ENCODE results near the gene VGLL4. TPM values are rescaled to one million over a fixed set of nuclear protein-coding genes. Genes with fewer than 3 reads are reported as not detected.

VGLL4 gene
- total RNA-seq, 1 donor from 2014 or later = 26.2 TPM

DNA sequence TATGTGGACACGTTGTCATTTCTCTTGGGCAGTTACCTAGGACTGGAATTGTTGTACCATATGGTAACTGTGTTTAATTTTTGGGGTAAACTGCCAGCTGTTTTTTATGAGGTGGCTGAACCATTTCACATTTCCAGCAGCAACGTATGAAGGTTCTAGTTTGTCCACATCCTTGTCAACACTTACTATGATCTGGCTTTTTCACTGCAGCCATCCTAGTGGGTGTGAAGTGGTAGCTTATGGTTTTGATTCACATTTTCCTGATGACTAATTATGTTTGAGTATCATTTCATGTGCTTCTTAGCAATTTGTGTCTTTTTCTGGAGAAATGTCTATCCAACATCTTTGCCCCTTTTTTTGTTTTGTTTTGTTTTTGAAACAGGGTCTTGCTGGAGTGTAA, 96.2 kb downstream of the VGLL4 start:
- intact Hi-C loops (cut with micrococcal nuclease) = no loop called here
- ATAC-seq (no peak), DNase-seq (no peak)

DNA sequence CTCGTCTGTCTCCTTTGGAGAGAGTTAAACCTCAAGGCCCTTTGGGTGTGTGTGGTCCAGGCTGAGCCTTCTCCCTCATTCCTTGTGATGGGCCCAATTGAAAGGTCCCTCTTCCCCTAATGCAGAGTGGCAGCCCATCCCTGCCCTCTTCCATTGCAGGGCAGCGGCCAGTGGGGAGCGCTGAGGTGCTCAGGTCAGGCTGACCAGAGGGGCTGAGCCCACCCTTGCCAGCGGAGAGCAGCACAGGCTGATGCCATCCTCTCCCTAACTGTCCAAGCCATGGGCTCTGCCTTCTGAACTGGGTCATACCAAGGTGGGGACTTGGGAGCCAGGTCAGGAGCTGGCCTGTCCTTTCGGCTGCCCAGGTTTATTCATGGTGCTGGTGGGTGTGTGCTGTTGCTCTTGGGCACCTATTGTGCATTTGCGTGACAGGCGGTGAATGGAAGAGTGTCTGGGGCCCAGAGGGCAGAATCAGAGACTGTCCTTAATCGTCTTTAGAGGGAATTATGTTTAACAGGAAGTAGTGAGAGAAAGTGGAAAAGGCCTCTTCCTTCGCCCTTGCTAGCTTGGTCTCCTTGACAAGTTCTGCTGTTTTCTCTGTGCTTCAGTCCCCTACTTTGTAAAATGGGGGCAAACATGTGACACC, 96.9 kb downstream of the VGLL4 start:
- no peak for DNase-seq
- no peak for ATAC-seq
- intact Hi-C loops (cut with micrococcal nuclease) = no loop called here

- intact Hi-C loops (cut with micrococcal nuclease) = no loop called here
- peak; percentile 45 for DNase-seq
These were observed 98.4 kb downstream of the VGLL4 start for GRCh38 chr3:11545186-11545851.

GRCh38 chr3:11544412-11545181, 99.1 kb downstream of the VGLL4 start:
- intact Hi-C loops (cut with micrococcal nuclease) = no loop called here
- DNase-seq (peak; percentile 61), ATAC-seq (peak; percentile 67)

More at GRCh38 chr3:11545186-11545851, 98.4 kb downstream of the VGLL4 start:
- ATAC-seq = peak; percentile 60

DNA sequence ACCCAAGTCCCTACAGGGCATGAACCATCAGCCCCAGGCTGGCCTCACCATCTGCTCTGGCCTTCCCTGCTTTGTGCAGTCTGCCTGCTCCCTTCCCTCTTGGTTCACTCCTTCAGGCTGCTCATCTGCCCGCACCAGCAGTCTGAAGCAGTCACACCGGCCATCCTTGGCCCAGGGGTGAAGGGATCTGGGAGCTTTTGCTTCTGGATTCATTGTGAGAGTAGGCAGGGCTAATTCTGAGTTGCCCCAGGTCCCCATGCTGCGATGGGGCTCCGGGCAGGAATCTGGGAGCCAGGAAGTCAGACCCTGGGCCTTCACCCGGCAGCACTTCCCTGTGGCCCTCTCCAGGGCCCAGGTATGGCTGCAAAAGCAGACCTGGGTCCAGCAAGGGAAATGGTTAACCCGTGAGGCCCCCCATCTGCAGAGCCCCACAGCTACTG, 99.7 kb downstream of the VGLL4 start:
- intact Hi-C loops (cut with micrococcal nuclease) = no loop called here
- DNase-seq = no peak

DNA sequence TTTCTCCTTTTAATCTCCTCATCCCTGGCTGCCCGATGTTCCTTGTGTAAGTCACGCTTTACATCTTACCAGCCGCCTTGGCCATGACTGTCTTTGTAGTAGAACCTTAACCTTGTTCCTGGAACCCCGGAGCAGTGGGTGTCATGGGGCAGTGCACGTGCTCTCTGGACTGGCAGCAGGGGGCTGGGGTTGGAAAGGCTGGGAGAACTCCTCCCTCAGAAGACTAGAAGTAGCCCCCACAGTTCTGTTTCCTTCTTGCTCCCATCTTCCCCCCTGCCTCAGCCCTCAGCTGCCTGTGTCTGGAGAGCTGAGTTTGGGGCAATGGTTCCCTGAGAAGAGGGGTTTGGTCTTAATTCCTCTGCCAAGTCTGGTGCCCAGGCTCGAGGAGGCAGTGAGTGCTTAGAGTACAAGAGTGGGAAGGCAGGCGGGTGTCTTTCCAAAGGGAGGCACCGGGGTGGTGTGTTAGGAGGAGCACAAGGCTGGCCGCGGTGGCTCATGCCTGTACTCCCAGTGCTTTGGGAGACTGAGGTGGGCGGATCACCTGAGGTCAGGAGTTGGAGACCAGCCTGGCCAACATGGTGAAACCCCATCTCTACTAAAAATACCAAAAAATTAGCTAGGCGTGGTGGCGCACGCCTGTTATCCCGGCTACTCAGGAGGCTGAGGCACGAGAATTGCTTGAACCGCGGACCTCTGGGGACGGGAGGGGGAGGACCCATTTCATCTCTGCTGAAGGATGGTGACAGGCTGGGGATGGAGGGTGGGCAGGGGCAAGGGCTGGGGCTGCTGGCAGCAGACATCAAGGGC, 100.4 kb downstream of the VGLL4 start:
- intact Hi-C loops (cut with micrococcal nuclease) = no loop called here
- DNase-seq = no peak
- no peak for ATAC-seq

More for the DNA sequence above, 99.7 kb downstream of the VGLL4 start:
- ATAC-seq = no peak

GRCh38 chr3:11542551-11542950, 101.2 kb downstream of the VGLL4 start:
- no peak for ATAC-seq
- no peak for DNase-seq
- intact Hi-C loops (cut with micrococcal nuclease) = no loop called here

GRCh38 chr3:11541321-11542303, 102.1 kb downstream of the VGLL4 start:
- no peak for DNase-seq
- ATAC-seq = no peak
- intact Hi-C loops (cut with micrococcal nuclease) = no loop called here

DNA sequence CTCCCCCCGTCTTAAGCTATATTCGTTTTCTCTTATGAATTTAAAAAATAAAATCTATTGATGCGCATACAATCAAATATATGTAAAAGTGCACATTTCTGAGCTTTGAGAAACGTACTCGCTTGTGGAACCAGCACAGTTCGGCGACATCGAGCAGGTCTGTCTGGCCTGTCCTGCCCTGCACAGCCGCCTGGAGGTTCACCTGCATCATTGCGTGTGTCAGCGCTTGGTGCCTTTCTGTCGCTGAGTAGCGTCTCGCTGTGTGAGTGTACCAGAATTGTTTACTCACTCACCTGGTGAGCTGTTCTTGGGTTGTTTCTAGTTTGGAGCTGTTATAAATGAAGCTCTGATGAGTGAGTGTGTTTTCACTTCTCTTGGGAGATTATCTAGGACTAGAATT, 104.0 kb downstream of the VGLL4 start:
- no peak for DNase-seq
- intact Hi-C loops (cut with micrococcal nuclease) = loop anchor here (10.0 kb wide), 1 partner anchor 155 kb away; no protein-coding TSS in a partner anchor
- no peak for ATAC-seq

DNA sequence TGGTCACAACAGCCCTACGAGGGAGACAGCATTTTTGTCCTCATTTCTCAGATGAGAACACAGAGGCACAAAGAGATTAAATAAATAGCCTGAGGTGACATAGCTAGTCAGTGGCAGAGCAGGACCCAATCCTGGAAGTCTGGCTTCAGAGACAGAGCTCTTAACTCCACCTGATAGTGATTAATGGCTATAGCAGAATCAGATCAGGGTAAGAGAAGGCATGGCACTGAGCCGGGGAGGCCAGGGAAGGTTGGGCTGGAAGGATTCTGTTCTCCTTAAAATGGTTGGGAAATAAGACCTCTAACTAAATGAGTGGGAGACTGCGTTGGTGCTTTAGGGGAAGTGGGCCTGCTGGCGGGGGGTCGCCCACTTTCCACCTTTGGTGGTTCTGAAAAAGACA, 104.5 kb downstream of the VGLL4 start:
- DNase-seq = no peak
- no peak for ATAC-seq
- intact Hi-C loops (cut with micrococcal nuclease) = loop anchor here (10.0 kb wide), 1 partner anchor 154 kb away; no protein-coding TSS in a partner anchor

DNA sequence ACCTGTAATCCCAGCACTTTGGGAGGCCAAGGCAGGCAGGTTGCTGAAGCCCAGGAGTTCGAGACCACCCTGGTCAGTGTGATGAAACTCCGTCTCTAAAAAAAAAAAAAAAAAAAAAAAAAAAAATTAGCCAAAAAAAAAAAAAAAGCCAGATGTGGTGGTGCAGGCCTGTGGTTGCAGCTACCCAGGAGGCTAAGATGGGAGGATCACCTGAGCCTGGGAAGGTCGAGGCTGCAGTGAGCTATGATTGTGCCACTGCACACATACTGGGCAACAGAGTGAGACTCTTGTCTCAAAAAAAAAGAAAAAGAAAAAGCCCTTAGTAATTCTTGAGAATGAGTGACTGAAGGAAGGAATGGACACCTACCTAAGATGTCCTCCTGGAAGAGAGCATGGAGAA, 105.1 kb downstream of the VGLL4 start:
- intact Hi-C loops (cut with micrococcal nuclease) = loop anchor here (10.0 kb wide), 1 partner anchor 154 kb away; no protein-coding TSS in a partner anchor
- ATAC-seq (no peak), DNase-seq (no peak)

DNA sequence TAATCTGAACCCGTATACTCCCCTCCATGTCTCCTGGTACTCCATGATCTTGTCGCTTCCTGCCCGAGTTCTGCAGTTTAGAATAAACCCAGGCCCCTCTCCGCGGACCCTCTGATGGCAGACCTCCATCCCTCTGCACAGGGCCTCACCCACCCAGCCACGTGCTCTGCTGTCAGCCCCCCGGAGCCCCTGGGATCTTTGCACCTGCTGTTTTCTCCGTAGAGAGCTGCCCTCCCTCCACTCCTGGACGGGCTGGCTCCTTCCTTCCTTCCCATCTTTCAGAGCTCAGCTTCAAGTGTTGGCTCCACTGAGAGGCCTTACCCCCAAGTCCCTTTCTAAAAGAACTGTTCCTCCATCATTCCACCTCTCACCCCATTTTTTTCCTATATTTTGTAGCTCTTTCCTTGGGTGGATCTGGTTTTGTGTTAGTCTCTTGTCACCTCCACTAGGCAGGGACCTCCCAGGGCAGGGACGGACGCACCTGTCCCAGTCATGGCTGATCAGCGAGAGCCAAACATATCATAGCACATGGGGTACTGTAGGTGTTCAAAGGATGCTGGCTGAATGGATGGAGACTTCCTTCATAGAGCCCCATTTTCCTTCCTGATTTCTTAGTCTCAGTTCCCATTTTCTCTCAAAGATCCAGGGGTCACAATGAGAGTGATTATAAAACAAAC, 106.6 kb downstream of the VGLL4 start:
- DNase-seq (no peak), ATAC-seq (no peak)
- intact Hi-C loops (cut with micrococcal nuclease) = loop anchor here (10.0 kb wide), 1 partner anchor 152 kb away; no protein-coding TSS in a partner anchor

- intact Hi-C loops (cut with micrococcal nuclease) = loop anchor here (10.0 kb wide), 1 partner anchor 152 kb away; no protein-coding TSS in a partner anchor
- ATAC-seq (no peak), DNase-seq (no peak)
These were observed 107.4 kb downstream of the VGLL4 start for GRCh38 chr3:11536132-11536935.

DNA sequence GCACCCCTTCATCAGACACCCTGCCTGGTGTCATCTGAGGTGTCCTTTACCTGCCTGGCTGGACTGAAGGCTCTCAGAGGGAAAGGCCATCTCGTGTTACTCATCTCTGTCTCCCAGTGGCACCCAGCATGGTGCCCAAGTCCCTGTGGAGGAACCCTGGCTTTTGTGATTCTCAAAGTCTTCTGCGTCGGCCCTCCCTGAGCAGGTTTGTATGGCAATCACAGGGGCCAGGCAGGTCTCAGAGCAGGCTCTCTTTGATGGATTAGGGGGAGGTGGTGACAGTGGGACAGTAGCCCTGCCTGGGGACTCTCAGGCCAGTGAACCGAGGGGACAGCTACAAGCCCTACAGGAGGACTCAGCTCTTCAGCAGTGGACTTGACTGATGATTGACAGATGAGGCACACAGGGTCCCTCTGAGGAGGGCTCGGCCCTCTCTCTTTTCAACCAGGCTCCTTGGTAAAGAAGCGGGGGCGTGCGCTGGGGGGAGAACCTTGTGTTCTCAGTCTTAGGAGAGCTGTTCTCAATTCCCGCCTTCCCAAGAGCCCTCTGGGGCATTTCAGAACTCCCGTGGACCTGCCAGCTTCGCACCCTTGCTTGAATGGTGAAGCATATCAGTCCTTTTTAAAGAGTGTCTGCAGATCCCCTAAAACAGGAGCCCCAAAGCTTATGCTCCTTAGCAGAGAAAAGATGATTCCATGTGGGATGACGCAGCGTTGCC, 108.3 kb downstream of the VGLL4 start:
- DNase-seq = no peak
- intact Hi-C loops (cut with micrococcal nuclease) = loop anchor here (10.0 kb wide), 1 partner anchor 151 kb away; no protein-coding TSS in a partner anchor

DNA sequence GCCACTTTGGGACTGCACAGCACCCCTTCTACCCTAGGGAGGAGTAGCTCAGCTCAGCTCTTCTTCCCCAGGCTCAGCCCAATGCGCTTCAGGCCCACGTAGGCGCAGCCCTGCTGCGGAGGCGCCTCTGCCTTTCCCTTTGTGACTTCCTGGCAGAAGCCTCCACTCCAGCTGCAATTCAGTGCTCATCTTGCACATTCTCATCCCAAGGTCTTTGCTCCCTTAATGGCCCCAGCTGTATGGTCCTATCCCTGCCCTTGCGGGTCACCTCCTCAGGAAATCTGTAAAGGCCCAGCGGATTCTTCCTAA, 109.0 kb downstream of the VGLL4 start:
- ATAC-seq = no peak
- intact Hi-C loops (cut with micrococcal nuclease) = loop anchor here (10.0 kb wide), 1 partner anchor 150 kb away; no protein-coding TSS in a partner anchor
- DNase-seq = no peak

More for the DNA sequence above, 108.3 kb downstream of the VGLL4 start:
- ATAC-seq = no peak

Measured in left ventricle myocardium superior (tissue), 1 donor.